GM23248 (cell line): Measurements from ENCODE around the gene TCF7L2. TPM values are rescaled to one million over a fixed set of nuclear protein-coding genes. Genes with fewer than 3 reads are reported as not detected.

ENCODE experiments used
- DNase-seq: peaks from one replicate; pipeline ENCODE4 v3.0.0-alpha.2; 2015
- H2AFZ ChIP-seq: fragments of 200-600 bp; sonication (generic); 2 replicates; pipeline ENCODE4 v1.6.1; 2016; ENCODE audit warnings: antibody characterized with exemption
- H3F3A ChIP-seq: fragments of 200-600 bp; sonication (generic); 2 replicates; pipeline ENCODE4 v1.6.1; 2016; ENCODE audit warnings: mild to moderate bottlenecking, antibody characterized with exemption, mixed run types; ENCODE audit not compliant: insufficient read depth
- H3K27ac ChIP-seq: fragments of 200-600 bp; sonication (generic); 2 replicates; pipeline ENCODE4 v1.5.1; 2016; ENCODE audit warnings: mild to moderate bottlenecking
- H3K27me3 ChIP-seq: fragments of 200-600 bp; sonication (generic); replicated peaks from 2 replicates; pipeline ENCODE4 v1.6.1; 2016; ENCODE audit warnings: mild to moderate bottlenecking; ENCODE audit not compliant: insufficient read depth
- H3K36me3 ChIP-seq: fragments of 200-600 bp; sonication (generic); 2 replicates; pipeline ENCODE4 v1.6.1; 2016; ENCODE audit warnings: low read depth, mild to moderate bottlenecking
- H3K4me1 ChIP-seq: fragments of 200-600 bp; sonication (generic); 2 replicates; pipeline ENCODE4 v1.6.1; 2016; ENCODE audit warnings: mild to moderate bottlenecking; ENCODE audit not compliant: insufficient read depth
- H3K4me2 ChIP-seq: fragments of 200-600 bp; sonication (generic); one replicate; pipeline ENCODE4 v1.6.1; 2016; ENCODE audit warnings: mild to moderate bottlenecking; ENCODE audit not compliant: unreplicated experiment
- H3K4me3 ChIP-seq: fragments of 200-600 bp; sonication (generic); 2 replicates; pipeline ENCODE4 v1.5.1; 2016; ENCODE audit warnings: mild to moderate bottlenecking
- H3K79me2 ChIP-seq: fragments of 200-600 bp; sonication (generic); 2 replicates; pipeline ENCODE4 v1.6.1; 2016; ENCODE audit warnings: mild to moderate bottlenecking; ENCODE audit not compliant: insufficient read depth
- H3K9ac ChIP-seq: fragments of 200-600 bp; sonication (generic); 2 replicates; pipeline ENCODE4 v1.6.1; 2016; ENCODE audit warnings: mild to moderate bottlenecking
- H3K9me2 ChIP-seq: fragments of 200-600 bp; sonication (generic); 2 replicates; pipeline ENCODE4 v1.6.1; 2016; ENCODE audit warnings: mixed run types, mild to moderate bottlenecking, moderate library complexity; ENCODE audit not compliant: insufficient read depth
- H3K9me3 ChIP-seq: fragments of 200-600 bp; sonication (generic); one replicate; pipeline ENCODE4 v1.6.1; 2017; ENCODE audit warnings: low read depth
- H4K20me1 ChIP-seq: fragments of 200-600 bp; sonication (generic); 2 replicates; pipeline ENCODE4 v1.6.0; 2016; ENCODE audit not compliant: insufficient read depth
- EZH2 ChIP-seq: fragments of 200-600 bp; sonication (generic); IDR thresholded peaks from 2 replicates; pipeline ENCODE4 v1.6.1; 2018; ENCODE audit warnings: antibody characterized with exemption, mild to moderate bottlenecking; ENCODE audit not compliant: insufficient read depth, poor library complexity, severe bottlenecking
- EZH2phosphoT487 ChIP-seq: fragments of 200-600 bp; sonication (generic); IDR thresholded peaks from 2 replicates; pipeline ENCODE4 v1.6.1; 2018; ENCODE audit warnings: antibody characterized with exemption, moderate library complexity, mild to moderate bottlenecking, low read depth; ENCODE audit not compliant: insufficient read depth
- WGBS, 2 experiments: methylation state at CpG; one replicate each; pipeline ENCODE4 v1.1.6; 2015 to 2017; ENCODE audit warnings: low lambda C conversion rate in 2 of 2, low coverage in 1 of 2; ENCODE audit errors: missing lambda C conversion rate in 2 of 2; 5-methylcytosine and 5-hydroxymethylcytosine counted together
- in situ Hi-C: fragments of 300-500 bp; cut with MboI; formaldehyde crosslinking; loops from 2 replicates; pipeline ENCODE4 v1.15.0; 2020
- polyA plus RNA-seq: library from polyadenylated mRNA; unstranded; fragments of >200 nt; fragmentation: Nextera tagmentation; extraction: Ambion mirVana; gene quantifications from 2 replicates; pipeline ENCODE4 v1.2.1, GENCODE V29; 2016
- total RNA-seq: library from RNA; depleted of rRNA; stranded (reverse); fragments of >200 nt; shearing (Covaris generic); gene quantifications from 2 replicates; pipeline ENCODE4 v1.2.3, GENCODE V29; 2014

The TCF7L2 gene
- total and polyA plus RNA-seq, 2 experiments from 2014 or later: 6.2 to 19.3 TPM

DNA sequence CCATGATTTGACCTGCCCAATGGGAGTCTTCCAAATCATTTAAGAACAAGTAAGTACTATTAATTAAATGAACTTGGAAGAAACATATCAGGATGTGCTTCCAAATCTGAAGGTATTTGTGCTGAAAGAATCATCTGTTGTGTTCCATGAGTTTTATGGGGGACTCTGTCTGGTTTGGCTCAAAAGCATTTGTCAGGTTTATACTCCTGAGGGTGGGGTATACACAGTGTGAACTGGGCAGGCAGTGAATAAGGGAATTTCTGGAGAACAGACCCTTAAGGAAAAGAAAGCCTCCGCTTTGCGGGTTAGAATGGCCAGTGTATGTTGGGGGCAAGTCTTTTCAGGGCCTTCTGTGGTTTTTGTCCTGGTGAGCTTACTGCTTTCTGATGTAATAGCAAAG lies 29.9 kb downstream of the TCF7L2 start:
- H4K20me1 ChIP-seq: peaks cover 10% of the 10 kb centered on the region; the same call in 1 of the 2 replicates
- H3K9me3 ChIP-seq: no peaks in the 10 kb centered on the region
- no peak overlapping the region for H3K4me2 ChIP-seq
- peaks cover 2% of the 10 kb centered on the region; the same call in 1 of the 2 replicates for H3K4me1 ChIP-seq
- peaks cover 99% of the 10 kb centered on the region for H3K79me2 ChIP-seq
- no peak overlapping the region for H2AFZ ChIP-seq
- peaks cover 12% of the 10 kb centered on the region for H3K36me3 ChIP-seq
- 94 to 100% methylated on average over 2 of the region's 2 CpGs for WGBS, 2 experiments
- no peak for DNase-seq
- H3K9ac ChIP-seq: no peak overlapping the region
- TF ChIP-seq EZH2: no peak
- TF ChIP-seq EZH2phosphoT487: no peak
- H3K27ac ChIP-seq: no peak overlapping the region
- in situ Hi-C loops: no loop called here
- no peak overlapping the region for H3K4me3 ChIP-seq
- H3K9me2 ChIP-seq: no peaks in the 10 kb centered on the region
- H3F3A ChIP-seq: peaks cover 2% of the 10 kb centered on the region; the same call in 1 of the 2 replicates
- no peaks in the 10 kb centered on the region for H3K27me3 ChIP-seq

- no peak for DNase-seq
- H2AFZ ChIP-seq: no peak overlapping the region
- H3K9me3 ChIP-seq: no peaks in the 10 kb centered on the region
- H3K27ac ChIP-seq: no peak overlapping the region
- peaks cover 12% of the 10 kb centered on the region for H3K4me1 ChIP-seq
- H3K36me3 ChIP-seq: peaks cover 11% of the 10 kb centered on the region; the same call in 1 of the 2 replicates
- peaks cover 99% of the 10 kb centered on the region for H3K79me2 ChIP-seq
- H3K9me2 ChIP-seq: no peaks in the 10 kb centered on the region
- H3K27me3 ChIP-seq: no peaks in the 10 kb centered on the region
- peaks cover 17% of the 10 kb centered on the region; the same call in 1 of the 2 replicates for H4K20me1 ChIP-seq
- no peak overlapping the region for H3K4me2 ChIP-seq
- H3F3A ChIP-seq: peaks cover 12% of the 10 kb centered on the region
- no peak overlapping the region for H3K4me3 ChIP-seq
- 61 to 69% methylated on average over 2 of the region's 2 CpGs for WGBS, 2 experiments
- no peak for TF ChIP-seq EZH2phosphoT487
- no peak for TF ChIP-seq EZH2
- no peak overlapping the region for H3K9ac ChIP-seq
- in situ Hi-C loops: no loop called here
These were observed 30.9 kb downstream of the TCF7L2 start for GRCh38 chr10:112980937-112981336.

DNA sequence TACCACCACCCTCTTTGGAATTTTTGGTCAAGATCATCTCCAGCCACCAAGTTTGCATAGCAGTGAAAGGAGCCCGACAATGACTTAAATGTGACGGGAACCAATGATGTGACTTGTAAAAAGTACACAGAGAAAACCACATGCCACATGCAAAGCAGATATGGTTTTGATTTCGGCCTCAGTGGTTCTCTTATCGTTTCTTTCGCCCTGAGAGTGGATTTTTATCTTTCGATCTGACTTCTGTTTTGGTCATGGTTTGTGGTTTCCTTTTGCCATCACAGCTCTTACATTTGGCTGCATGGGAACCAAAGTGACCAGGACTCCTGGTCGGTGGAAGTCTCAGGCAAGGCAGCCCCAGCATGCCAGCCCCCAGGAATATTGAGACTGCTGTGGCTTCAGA lies 31.5 kb downstream of the TCF7L2 start:
- Histone ChIP-seq H3K4me3 (no peak overlapping the region), H3K4me2 (no peak overlapping the region), H3F3A (peaks cover 18% of the 10 kb centered on the region), H3K4me1 (peaks cover 18% of the 10 kb centered on the region), H2AFZ (no peak overlapping the region), H3K9ac (no peak overlapping the region), H3K27me3 (no peaks in the 10 kb centered on the region), H3K9me3 (no peaks in the 10 kb centered on the region), H3K36me3 (peaks cover 11% of the 10 kb centered on the region; the same call in 1 of the 2 replicates), H3K9me2 (no peaks in the 10 kb centered on the region), H3K27ac (no peak overlapping the region), H4K20me1 (peaks cover 17% of the 10 kb centered on the region; the same call in 1 of the 2 replicates), H3K79me2 (peaks cover 98% of the 10 kb centered on the region)
- TF ChIP-seq EZH2phosphoT487 (no peak), EZH2 (no peak)
- 75 to 79% methylated on average over 6 to 7 of the region's 7 CpGs for WGBS, 2 experiments
- in situ Hi-C loops: no loop called here
- no peak for DNase-seq

GRCh38 chr10:112983444-112984056 lies 33.5 kb downstream of the TCF7L2 start:
- H4K20me1 ChIP-seq: peaks cover 17% of the 10 kb centered on the region; the same call in 1 of the 2 replicates
- H3K27me3 ChIP-seq: no peaks in the 10 kb centered on the region
- DNase-seq: no peak
- H3K4me3 ChIP-seq: no peak overlapping the region
- H3F3A ChIP-seq: peaks cover 36% of the 10 kb centered on the region
- H3K79me2 ChIP-seq: peaks cover 98% of the 10 kb centered on the region
- in situ Hi-C loops: no loop called here
- H2AFZ ChIP-seq: no peak overlapping the region
- no peaks in the 10 kb centered on the region for H3K9me2 ChIP-seq
- H3K4me2 ChIP-seq: no peak overlapping the region
- no peaks in the 10 kb centered on the region for H3K36me3 ChIP-seq
- 83 to 84% methylated on average over 9 of the region's 9 CpGs for WGBS, 2 experiments
- no peak overlapping the region for H3K27ac ChIP-seq
- no peak for TF ChIP-seq EZH2phosphoT487
- TF ChIP-seq EZH2: no peak
- H3K9ac ChIP-seq: no peak overlapping the region
- no peaks in the 10 kb centered on the region for H3K9me3 ChIP-seq
- H3K4me1 ChIP-seq: peaks cover 28% of the 10 kb centered on the region
